Measurements from ENCODE around the gene ERCC2.

GRCh38 chr19:45321848-45322247 is 48.5 kb downstream of the ERCC2 start:
- TF ChIP-seq, protein P1, sequence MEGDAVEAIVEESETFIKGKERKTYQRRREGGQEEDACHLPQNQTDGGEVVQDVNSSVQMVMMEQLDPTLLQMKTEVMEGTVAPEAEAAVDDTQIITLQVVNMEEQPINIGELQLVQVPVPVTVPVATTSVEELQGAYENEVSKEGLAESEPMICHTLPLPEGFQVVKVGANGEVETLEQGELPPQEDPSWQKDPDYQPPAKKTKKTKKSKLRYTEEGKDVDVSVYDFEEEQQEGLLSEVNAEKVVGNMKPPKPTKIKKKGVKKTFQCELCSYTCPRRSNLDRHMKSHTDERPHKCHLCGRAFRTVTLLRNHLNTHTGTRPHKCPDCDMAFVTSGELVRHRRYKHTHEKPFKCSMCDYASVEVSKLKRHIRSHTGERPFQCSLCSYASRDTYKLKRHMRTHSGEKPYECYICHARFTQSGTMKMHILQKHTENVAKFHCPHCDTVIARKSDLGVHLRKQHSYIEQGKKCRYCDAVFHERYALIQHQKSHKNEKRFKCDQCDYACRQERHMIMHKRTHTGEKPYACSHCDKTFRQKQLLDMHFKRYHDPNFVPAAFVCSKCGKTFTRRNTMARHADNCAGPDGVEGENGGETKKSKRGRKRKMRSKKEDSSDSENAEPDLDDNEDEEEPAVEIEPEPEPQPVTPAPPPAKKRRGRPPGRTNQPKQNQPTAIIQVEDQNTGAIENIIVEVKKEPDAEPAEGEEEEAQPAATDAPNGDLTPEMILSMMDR (IDR thresholded peaks at IDR 0.05): no peak
- TF ChIP-seq POLR2A (IDR thresholded peaks at IDR 0.05): no peak

Measured in transverse colon (tissue), 3 donors.